ENCODE results near the gene APLP1. TPM values are rescaled to one million over a fixed set of nuclear protein-coding genes. Genes with fewer than 3 reads are reported as not detected.

Gene APLP1
- total RNA-seq, 1 experiment from 2014 or later = 15.5 TPM

DNA sequence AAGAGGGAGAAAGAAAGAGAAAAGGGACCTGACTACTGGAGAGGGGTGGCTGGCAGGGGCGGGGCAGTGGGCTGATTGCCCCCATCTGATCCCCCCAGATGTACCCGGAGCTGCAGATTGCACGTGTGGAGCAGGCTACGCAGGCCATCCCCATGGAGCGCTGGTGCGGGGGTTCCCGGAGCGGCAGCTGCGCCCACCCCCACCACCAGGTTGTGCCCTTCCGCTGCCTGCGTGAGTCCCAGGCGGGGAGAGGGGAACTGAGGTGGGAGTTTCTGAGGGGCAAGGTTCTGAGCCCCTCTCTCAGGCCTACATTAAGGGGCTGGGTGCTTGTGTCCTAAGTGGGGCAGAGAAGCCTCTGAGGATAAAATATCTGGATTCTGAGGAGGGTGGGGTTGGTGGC lies 2.4 kb downstream of the APLP1 start:
- no peak for ATAC-seq
- Mint-ChIP-seq H3K4me1 (peaks cover 26% of the 10 kb centered on the region), H3K9me3 (no peaks in the 10 kb centered on the region), H3K4me3 (peak overlapping the region; percentile 86), H3K27ac (no peak overlapping the region), H3K36me3 (no peaks in the 10 kb centered on the region), H3K27me3 (ENCODE audit: low read depth) (peaks cover 35% of the 10 kb centered on the region)
- POLR2A ChIA-PET = interaction anchor here (0.7 to 3.0 kb wide), 4 partner anchors 9 to 183 kb away, joined by 3 to 15 read pairs (median 6); partner anchors contain the start of genes KIRREL2 and THAP8
- TF ChIP-seq, protein P1, sequence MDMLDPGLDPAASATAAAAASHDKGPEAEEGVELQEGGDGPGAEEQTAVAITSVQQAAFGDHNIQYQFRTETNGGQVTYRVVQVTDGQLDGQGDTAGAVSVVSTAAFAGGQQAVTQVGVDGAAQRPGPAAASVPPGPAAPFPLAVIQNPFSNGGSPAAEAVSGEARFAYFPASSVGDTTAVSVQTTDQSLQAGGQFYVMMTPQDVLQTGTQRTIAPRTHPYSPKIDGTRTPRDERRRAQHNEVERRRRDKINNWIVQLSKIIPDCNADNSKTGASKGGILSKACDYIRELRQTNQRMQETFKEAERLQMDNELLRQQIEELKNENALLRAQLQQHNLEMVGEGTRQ (CRISPR knock-in tag; IDR thresholded peaks at IDR 0.05) = no peak
- TF ChIP-seq FOXJ3 (CRISPR knock-in tag; IDR thresholded peaks at IDR 0.05; ENCODE audit: borderline replicate concordance) (no peak), HMGXB4 (CRISPR knock-in tag; IDR thresholded peaks at IDR 0.05) (no peak), ZNF317 (CRISPR knock-in tag; IDR thresholded peaks at IDR 0.05; ENCODE audit: borderline replicate concordance, low read depth) (no peak), NFE2L1 (CRISPR knock-in tag; IDR thresholded peaks at IDR 0.05) (no peak), ZNF219 (CRISPR knock-in tag; IDR thresholded peaks at IDR 0.05; ENCODE audit: borderline replicate concordance) (no peak), FOXP4 (CRISPR knock-in tag; IDR thresholded peaks at IDR 0.05) (no peak), TEAD1 (CRISPR knock-in tag; IDR thresholded peaks at IDR 0.05) (no peak), ZBTB43 (CRISPR knock-in tag; IDR thresholded peaks at IDR 0.05) (no peak), TCF7 (CRISPR knock-in tag; IDR thresholded peaks at IDR 0.05; ENCODE audit: low read depth) (no peak), IRF2 (CRISPR knock-in tag; IDR thresholded peaks at IDR 0.05; ENCODE audit: borderline replicate concordance, low read depth) (no peak), GRHL2 (CRISPR knock-in tag; IDR thresholded peaks at IDR 0.05; ENCODE audit: insufficient replicate concordance, severe bottlenecking) (no peak), FOXP1 (CRISPR knock-in tag; IDR thresholded peaks at IDR 0.05; ENCODE audit: borderline replicate concordance) (no peak)
- TF ChIP-seq, protein P2, sequence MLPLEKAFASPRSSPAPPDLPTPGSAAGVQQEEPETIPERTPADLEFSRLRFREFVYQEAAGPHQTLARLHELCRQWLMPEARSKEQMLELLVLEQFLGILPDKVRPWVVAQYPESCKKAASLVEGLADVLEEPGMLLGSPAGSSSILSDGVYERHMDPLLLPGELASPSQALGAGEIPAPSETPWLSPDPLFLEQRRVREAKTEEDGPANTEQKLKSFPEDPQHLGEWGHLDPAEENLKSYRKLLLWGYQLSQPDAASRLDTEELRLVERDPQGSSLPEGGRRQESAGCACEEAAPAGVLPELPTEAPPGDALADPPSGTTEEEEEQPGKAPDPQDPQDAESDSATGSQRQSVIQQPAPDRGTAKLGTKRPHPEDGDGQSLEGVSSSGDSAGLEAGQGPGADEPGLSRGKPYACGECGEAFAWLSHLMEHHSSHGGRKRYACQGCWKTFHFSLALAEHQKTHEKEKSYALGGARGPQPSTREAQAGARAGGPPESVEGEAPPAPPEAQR (CRISPR knock-in tag; IDR thresholded peaks at IDR 0.05) = no peak
- TF ChIP-seq, protein P3, sequence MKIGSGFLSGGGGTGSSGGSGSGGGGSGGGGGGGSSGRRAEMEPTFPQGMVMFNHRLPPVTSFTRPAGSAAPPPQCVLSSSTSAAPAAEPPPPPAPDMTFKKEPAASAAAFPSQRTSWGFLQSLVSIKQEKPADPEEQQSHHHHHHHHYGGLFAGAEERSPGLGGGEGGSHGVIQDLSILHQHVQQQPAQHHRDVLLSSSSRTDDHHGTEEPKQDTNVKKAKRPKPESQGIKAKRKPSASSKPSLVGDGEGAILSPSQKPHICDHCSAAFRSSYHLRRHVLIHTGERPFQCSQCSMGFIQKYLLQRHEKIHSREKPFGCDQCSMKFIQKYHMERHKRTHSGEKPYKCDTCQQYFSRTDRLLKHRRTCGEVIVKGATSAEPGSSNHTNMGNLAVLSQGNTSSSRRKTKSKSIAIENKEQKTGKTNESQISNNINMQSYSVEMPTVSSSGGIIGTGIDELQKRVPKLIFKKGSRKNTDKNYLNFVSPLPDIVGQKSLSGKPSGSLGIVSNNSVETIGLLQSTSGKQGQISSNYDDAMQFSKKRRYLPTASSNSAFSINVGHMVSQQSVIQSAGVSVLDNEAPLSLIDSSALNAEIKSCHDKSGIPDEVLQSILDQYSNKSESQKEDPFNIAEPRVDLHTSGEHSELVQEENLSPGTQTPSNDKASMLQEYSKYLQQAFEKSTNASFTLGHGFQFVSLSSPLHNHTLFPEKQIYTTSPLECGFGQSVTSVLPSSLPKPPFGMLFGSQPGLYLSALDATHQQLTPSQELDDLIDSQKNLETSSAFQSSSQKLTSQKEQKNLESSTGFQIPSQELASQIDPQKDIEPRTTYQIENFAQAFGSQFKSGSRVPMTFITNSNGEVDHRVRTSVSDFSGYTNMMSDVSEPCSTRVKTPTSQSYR (CRISPR knock-in tag; IDR thresholded peaks at IDR 0.05) = no peak
- TF ChIP-seq, protein P4, sequence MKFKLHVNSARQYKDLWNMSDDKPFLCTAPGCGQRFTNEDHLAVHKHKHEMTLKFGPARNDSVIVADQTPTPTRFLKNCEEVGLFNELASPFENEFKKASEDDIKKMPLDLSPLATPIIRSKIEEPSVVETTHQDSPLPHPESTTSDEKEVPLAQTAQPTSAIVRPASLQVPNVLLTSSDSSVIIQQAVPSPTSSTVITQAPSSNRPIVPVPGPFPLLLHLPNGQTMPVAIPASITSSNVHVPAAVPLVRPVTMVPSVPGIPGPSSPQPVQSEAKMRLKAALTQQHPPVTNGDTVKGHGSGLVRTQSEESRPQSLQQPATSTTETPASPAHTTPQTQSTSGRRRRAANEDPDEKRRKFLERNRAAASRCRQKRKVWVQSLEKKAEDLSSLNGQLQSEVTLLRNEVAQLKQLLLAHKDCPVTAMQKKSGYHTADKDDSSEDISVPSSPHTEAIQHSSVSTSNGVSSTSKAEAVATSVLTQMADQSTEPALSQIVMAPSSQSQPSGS (CRISPR knock-in tag; IDR thresholded peaks at IDR 0.05; ENCODE audit: borderline replicate concordance, low read depth) = no peak
- TF ChIP-seq, protein P5, sequence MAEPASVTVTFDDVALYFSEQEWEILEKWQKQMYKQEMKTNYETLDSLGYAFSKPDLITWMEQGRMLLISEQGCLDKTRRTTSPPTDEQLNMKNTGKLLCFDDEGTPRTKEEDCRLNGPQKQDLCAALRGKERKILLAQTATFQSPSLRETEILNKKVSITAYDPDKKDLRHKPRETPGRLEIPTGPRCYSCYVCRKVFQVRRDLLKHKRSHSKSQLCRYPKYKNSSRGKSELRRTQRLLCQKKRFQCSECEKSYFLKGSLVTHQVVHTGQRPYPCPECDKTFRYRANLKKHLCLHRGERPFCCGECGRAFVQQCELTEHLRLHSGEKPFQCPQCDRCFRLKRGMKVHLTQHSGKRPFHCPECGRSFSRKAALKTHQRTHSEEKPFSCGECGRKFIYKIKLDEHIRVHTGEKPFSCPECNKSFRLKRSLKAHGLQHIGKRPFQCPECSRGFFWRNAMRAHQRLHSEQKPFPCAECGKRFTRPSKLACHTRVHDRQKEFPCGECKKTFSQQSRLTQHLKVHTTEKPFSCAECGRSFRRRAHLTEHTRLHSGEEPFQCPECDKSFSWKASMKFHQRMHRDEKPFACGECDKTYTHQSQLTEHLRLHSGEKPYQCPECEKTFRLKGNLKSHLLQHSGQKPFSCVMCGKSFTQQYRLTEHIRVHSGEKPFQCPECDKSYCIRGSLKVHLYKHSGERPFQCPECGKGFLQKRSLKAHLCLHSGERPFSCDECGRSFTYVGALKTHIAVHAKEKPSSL (CRISPR knock-in tag; conservative IDR thresholded peaks at IDR 0.05) = no peak
- DNase-seq (ENCODE audit: low spot score) = peak; percentile 53
- CTCF ChIA-PET = interaction anchor here (1.0 to 3.7 kb wide), 21 partner anchors 9 to 313 kb away, joined by 3 to 25 read pairs (median 4); partner anchors contain the start of genes KIRREL2, LIN37, PSENEN and THAP8

Data from WTC11 (cell line).